HEK293 (cell line): ENCODE results near the gene FOXP4.

Experiments
- CTCF ChIA-PET: fragments of 350-600 bp; formaldehyde crosslinking; extraction: SDS; loops from one replicate; lab custom pipeline; 2021; ENCODE audit warnings: antibody characterized with exemption; lab: Yijun Ruan, JAX
- POLR2A ChIA-PET: fragments of 300-600 bp; formaldehyde crosslinking; extraction: SDS; loops from one replicate; lab custom pipeline; 2020; ENCODE audit warnings: antibody characterized with exemption, inconsistent platforms; lab: Yijun Ruan, JAX
- H3K27ac ChIP-seq: fragments of 200-500 bp; sonication (Bioruptor generic); 2 replicates; pipeline ENCODE4 v1.5.1; 2014; ENCODE audit warnings: low read depth, low read length, control low read depth, inconsistent platforms; ENCODE audit errors: extremely low read depth
- H3K36me3 ChIP-seq, 2 experiments: fragments of 200-500 bp in 1 of 2; sonication (Bioruptor generic) in 1 of 2; 1 replicate in 1 of 2; 2 replicates in 1 of 2; pipeline ENCODE4 v1.5.1; 2014 to 2017; ENCODE audit warnings: inconsistent platforms in 2 of 2, low read length in 2 of 2; ENCODE audit not compliant: control insufficient read depth in 2 of 2, insufficient read depth in 1 of 2
- H3K4me1 ChIP-seq: fragments of 200-500 bp; sonication (Bioruptor generic); 2 replicates; pipeline ENCODE4 v1.5.1; 2014; ENCODE audit warnings: mild to moderate bottlenecking, low read length, inconsistent platforms; ENCODE audit not compliant: control insufficient read depth, insufficient read depth
- H3K4me3 ChIP-seq: 2 replicates; pipeline ENCODE4 v1.5.1; 2011; ENCODE audit warnings: low read depth, mild to moderate bottlenecking, control low read depth, low read length, moderate library complexity
- H3K9me3 ChIP-seq: fragments of 200-500 bp; sonication (Bioruptor generic); 2 replicates; pipeline ENCODE4 v1.5.1; 2014; ENCODE audit warnings: low read depth, low read length, inconsistent platforms; ENCODE audit not compliant: control insufficient read depth, insufficient read depth
- GLIS1 ChIP-seq: fragments of 450-650 bp; formaldehyde crosslinking; IDR thresholded peaks from 2 replicates; pipeline ENCODE4 v1.5.1; 2016; ENCODE audit warnings: missing biosample characterization, missing genetic modification characterization
- MZF1 ChIP-seq: fragments of 450-650 bp; formaldehyde crosslinking; IDR thresholded peaks from 2 replicates; pipeline ENCODE4 v1.5.1; 2017; ENCODE audit warnings: missing biosample characterization, missing genetic modification characterization, borderline replicate concordance
- PRDM2 ChIP-seq: fragments of 450-650 bp; formaldehyde crosslinking; IDR thresholded peaks from 2 replicates; pipeline ENCODE4 v1.5.1; 2016; ENCODE audit warnings: missing biosample characterization, missing genetic modification characterization, borderline replicate concordance
- YY2 ChIP-seq: fragments of 450-650 bp; formaldehyde crosslinking; IDR thresholded peaks from 2 replicates; pipeline ENCODE4 v1.5.1; 2016; ENCODE audit warnings: missing biosample characterization, missing genetic modification characterization
- ZNF335 ChIP-seq: fragments of 450-650 bp; formaldehyde crosslinking; conservative IDR thresholded peaks from 2 replicates; pipeline ENCODE4 v1.5.1; 2016; ENCODE audit warnings: missing biosample characterization, missing genetic modification characterization
- ZNF514 ChIP-seq: fragments of 450-650 bp; formaldehyde crosslinking; IDR thresholded peaks from 2 replicates; pipeline ENCODE4 v1.5.1; 2016; ENCODE audit warnings: missing biosample characterization, missing genetic modification characterization
- ZNF610 ChIP-seq: fragments of 450-650 bp; formaldehyde crosslinking; IDR thresholded peaks from 2 replicates; pipeline ENCODE4 v1.5.1; 2016; ENCODE audit warnings: missing biosample characterization, missing genetic modification characterization, borderline replicate concordance
- ZNF658 ChIP-seq: fragments of 450-650 bp; formaldehyde crosslinking; IDR thresholded peaks from 2 replicates; pipeline ENCODE4; 2016; ENCODE audit warnings: missing biosample characterization, missing genetic modification characterization
- TF ChIP-seq, protein P1 (sequence below): fragments of 450-650 bp; formaldehyde crosslinking; IDR thresholded peaks from 2 replicates; pipeline ENCODE4 v1.5.1; 2016; ENCODE audit warnings: missing biosample characterization, missing genetic modification characterization

FOXP4 gene

DNA sequence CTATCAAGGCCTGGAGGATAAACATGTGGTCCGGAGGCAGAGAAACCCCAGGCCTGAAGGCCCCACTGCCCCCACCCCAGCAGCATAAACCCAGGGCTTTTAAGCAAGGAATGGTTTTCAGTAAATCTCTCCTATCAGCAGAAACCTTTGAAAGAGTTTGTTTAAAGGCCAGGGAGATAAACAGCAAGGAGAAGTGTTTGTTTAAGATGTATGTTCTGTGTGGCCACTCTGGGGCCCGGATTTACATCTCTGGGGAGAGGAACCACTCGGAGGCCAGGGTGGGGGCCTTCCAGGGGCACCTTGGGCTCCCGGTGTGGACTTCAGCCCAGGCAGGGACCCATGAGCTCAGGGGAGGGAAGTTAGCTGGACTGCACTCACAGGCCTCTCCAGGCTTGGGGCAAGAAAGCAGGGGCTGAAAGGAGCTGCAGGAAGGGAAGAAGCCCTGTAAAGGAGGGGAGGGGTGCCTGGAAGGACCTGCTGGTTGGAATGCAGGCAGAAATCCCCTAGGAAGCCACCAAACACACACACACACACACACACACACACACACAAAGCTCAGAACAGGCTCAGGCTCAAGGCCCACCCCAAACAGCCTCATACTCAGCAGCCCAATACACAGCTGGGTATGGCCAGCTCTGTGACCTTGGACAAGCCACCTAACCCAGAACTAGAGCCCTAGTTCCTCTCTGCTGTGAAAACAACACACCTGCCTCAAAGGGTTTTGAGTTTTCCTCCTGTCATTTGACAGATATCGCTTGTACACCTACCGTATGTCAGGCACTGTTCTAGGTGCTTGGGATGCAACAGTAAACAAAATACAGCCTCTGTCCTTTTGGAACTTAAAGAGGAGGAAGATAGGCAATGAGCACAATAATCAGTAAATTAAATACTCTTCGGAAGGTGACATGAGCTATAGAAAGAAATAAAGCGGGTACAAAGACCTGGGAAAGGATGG, 26.2 kb upstream of the FOXP4 start:
- Histone ChIP-seq H3K27ac (peak overlapping the region; percentile 67), H3K4me3 (no peak overlapping the region), H3K9me3 (no peaks in the 10 kb centered on the region), H3K36me3 (no peaks in the 10 kb centered on the region; a peak in 1 of 3 replicates), H3K4me1 (peaks cover 11% of the 10 kb centered on the region; the same call in 1 of the 2 replicates)
- TF ChIP-seq ZNF658 (no peak), ZNF610 (tag by site-specific recombination) (no peak), ZNF335 (tag by site-specific recombination) (0 out of 2 replicates have a peak, but pooled peaks have one; percentile 14), ZNF514 (tag by site-specific recombination) (no peak), PRDM2 (tag by site-specific recombination) (no peak), GLIS1 (tag by site-specific recombination) (peak; percentile 59)
- ChIA-PET POLR2A (no interaction called here), CTCF (interaction anchor here (0.6 to 1.4 kb wide), 3 partner anchors 32 to 525 kb away, joined by 3 to 5 read pairs (median 5); no protein-coding TSS in a partner anchor)

- no peaks in the 10 kb centered on the region; a peak in 1 of 3 replicates for H3K36me3 ChIP-seq
- ChIA-PET CTCF (interaction anchor here (0.6 to 1.2 kb wide), 4 partner anchors 14 to 418 kb away, joined by 3 to 5 read pairs (median 3); no protein-coding TSS in a partner anchor), POLR2A (no interaction called here)
- no peak overlapping the region for H3K4me3 ChIP-seq
- peaks cover 15% of the 10 kb centered on the region for H3K4me1 ChIP-seq
- TF ChIP-seq MZF1 (tag by site-specific recombination) (peak; percentile 42; the same call in 1 of the 2 replicates), YY2 (no peak)
- TF ChIP-seq, protein P1, sequence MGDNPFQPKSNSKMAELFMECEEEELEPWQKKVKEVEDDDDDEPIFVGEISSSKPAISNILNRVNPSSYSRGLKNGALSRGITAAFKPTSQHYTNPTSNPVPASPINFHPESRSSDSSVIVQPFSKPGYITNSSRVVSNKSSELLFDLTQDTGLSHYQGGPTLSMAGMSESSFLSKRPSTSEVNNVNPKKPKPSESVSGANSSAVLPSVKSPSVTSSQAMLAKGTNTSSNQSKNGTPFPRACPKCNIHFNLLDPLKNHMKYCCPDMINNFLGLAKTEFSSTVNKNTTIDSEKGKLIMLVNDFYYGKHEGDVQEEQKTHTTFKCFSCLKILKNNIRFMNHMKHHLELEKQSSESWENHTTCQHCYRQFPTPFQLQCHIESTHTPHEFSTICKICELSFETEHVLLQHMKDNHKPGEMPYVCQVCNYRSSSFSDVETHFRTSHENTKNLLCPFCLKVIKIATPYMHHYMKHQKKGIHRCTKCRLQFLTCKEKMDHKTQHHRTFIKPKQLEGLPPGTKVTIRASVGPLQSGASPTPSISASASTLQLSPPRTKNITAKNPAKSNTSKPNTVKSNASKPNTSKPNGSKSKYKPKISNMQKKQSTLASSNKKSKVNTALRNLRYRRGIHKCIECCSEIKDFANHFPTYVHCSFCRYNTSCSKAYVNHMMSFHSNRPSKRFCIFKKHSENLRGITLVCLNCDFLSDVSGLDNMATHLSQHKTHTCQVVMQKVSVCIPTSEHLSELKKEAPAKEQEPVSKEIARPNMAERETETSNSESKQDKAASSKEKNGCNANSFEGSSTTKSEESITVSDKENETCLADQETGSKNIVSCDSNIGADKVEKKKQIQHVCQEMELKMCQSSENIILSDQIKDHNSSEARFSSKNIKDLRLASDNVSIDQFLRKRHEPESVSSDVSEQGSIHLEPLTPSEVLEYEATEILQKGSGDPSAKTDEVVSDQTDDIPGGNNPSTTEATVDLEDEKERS (tag by site-specific recombination) = no peak
- no peaks in the 10 kb centered on the region for H3K9me3 ChIP-seq
- no peak overlapping the region for H3K27ac ChIP-seq
Observed at GRCh38 chr6:41522780-41523548, 23.2 kb upstream of the FOXP4 start.
